ENCODE data around the gene F5.
"Not testable (repeated sequence)": the region's sequence is repeated elsewhere in the genome, so short reads cannot be mapped to it uniquely, and the experiment has no call there.

The F5 gene

GRCh38 chr1:169508432-169509338 lies 77.6 kb downstream of the F5 start:
- DNase-seq (ENCODE audit: low spot score): no peak

- no peak for DNase-seq (ENCODE audit: low spot score)
Measured at GRCh38 chr1:169507413-169507812, 78.9 kb downstream of the F5 start.

GRCh38 chr1:169503601-169504000 lies 82.7 kb downstream of the F5 start:
- not testable (repeated sequence) for DNase-seq (ENCODE audit: low spot score)

GRCh38 chr1:169499807-169500206 lies 86.5 kb downstream of the F5 start:
- no peak for DNase-seq (ENCODE audit: low spot score)

GRCh38 chr1:169497317-169497716 lies 89.0 kb downstream of the F5 start:
- DNase-seq (ENCODE audit: low spot score): no peak

- DNase-seq (ENCODE audit: low spot score): no peak
Measured at GRCh38 chr1:169495916-169496315, 90.4 kb downstream of the F5 start.

GRCh38 chr1:169495046-169495775 lies 91.1 kb downstream of the F5 start:
- no peak for DNase-seq (ENCODE audit: low spot score)

- DNase-seq (ENCODE audit: low spot score): no peak
Measured at GRCh38 chr1:169494343-169494742, 91.9 kb downstream of the F5 start.

- DNase-seq (ENCODE audit: low spot score): no peak
Measured at GRCh38 chr1:169493251-169493650, 93.0 kb downstream of the F5 start.

- DNase-seq (ENCODE audit: low spot score): no peak
Measured at GRCh38 chr1:169491845-169492281, 94.4 kb downstream of the F5 start.

- no peak for DNase-seq (ENCODE audit: low spot score)
Measured at GRCh38 chr1:169488157-169488556, 98.1 kb downstream of the F5 start.

- no peak for DNase-seq (ENCODE audit: low spot score)
Measured at GRCh38 chr1:169487561-169487960, 98.7 kb downstream of the F5 start.

GRCh38 chr1:169487133-169487532 lies 99.1 kb downstream of the F5 start:
- no peak for DNase-seq (ENCODE audit: low spot score)

- DNase-seq (ENCODE audit: low spot score): no peak
Measured at GRCh38 chr1:169486281-169487051, 99.8 kb downstream of the F5 start.

GRCh38 chr1:169485431-169486280 lies 100.6 kb downstream of the F5 start, which contains the start of gene SLC19A2:
Gene SLC19A2 (minus strand): TSS chr1:169485944. CDS start chr1:169485766, 178 bp downstream.
- peak; percentile 97 for DNase-seq (ENCODE audit: low spot score)

GRCh38 chr1:169484683-169485430 lies 101.4 kb downstream of the F5 start:
- peak; percentile 25 for DNase-seq (ENCODE audit: low spot score)

GRCh38 chr1:169484101-169484500 lies 102.2 kb downstream of the F5 start:
- DNase-seq (ENCODE audit: low spot score): peak; percentile 14

- no peak for DNase-seq (ENCODE audit: low spot score)
Measured at GRCh38 chr1:169483500-169483966, 102.7 kb downstream of the F5 start.

GRCh38 chr1:169479363-169480066 lies 106.8 kb downstream of the F5 start:
- no peak for DNase-seq (ENCODE audit: low spot score)

All from hematopoietic multipotent progenitor cell treated with erythropoietin and hydrocortisone succinate and interleukin-3 and kit ligand, for 17 days (in vitro differentiated cells).